ENCODE measurements around the gene ATP10B.

- no peak for TF ChIP-seq CTCF (IDR thresholded peaks at IDR 0.05)
- no peak for TF ChIP-seq CREB1 (CRISPR knock-in tag; IDR thresholded peaks at IDR 0.05)
- no peak for TF ChIP-seq CDX4 (CRISPR knock-in tag; IDR thresholded peaks at IDR 0.05; ENCODE audit: borderline replicate concordance)
- no peak for TF ChIP-seq ESRRA (CRISPR knock-in tag; IDR thresholded peaks at IDR 0.05; ENCODE audit: borderline replicate concordance)
- no peak for TF ChIP-seq STAT6 (CRISPR knock-in tag; conservative IDR thresholded peaks at IDR 0.05; ENCODE audit: low read depth)
- TF ChIP-seq FOXP1 (CRISPR knock-in tag; IDR thresholded peaks at IDR 0.05; ENCODE audit: borderline replicate concordance) = no peak
- TF ChIP-seq ZNF281 (CRISPR knock-in tag; IDR thresholded peaks at IDR 0.05) = no peak
- no peak for TF ChIP-seq USF2 (CRISPR knock-in tag; IDR thresholded peaks at IDR 0.05)
- TF ChIP-seq TP53 (CRISPR knock-in tag; IDR thresholded peaks at IDR 0.05) = no peak
Observed at GRCh38 chr5:160867976-160868375, 16.0 kb upstream of the ATP10B start.

Data from WTC11 (cell line).